ENCODE measurements around the gene LRMDA.
A peak's percentile ranks its signal among the peaks of the same experiment; 100 is the strongest.
"Not testable (repeated sequence)": the region's sequence is repeated elsewhere in the genome, so short reads cannot be mapped to it uniquely, and the experiment has no call there.

LRMDA gene

DNA sequence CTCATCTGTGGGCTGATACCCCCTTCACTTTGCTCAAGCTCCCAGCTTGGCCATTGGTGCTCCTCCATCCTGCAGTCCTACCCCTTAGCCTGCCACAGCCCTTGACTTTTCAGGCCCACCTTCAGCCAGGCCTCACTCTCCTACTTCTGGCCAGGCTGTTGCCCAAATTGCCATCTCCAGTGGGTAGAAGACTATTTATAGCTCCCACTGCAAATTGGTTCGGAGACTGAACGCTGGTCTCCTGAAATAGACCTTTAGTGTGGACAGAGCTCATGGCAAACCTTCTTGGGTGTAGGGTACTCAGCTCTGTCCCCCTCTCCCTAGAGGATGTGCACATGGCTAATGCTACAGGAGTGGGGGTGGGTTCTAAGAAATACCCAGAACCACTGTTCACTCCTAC lies 697.8 kb downstream of the LRMDA start:
- Histone ChIP-seq H3K36me3 (ENCODE audit: insufficient read depth, low read length) (no peaks in the 10 kb centered on the region), H3K4me3 (ENCODE audit: low read length) (no peak overlapping the region), H3K27ac (ENCODE audit: low read depth, low read length) (no peak overlapping the region), H3K4me1 (ENCODE audit: insufficient read depth, low read length) (peaks cover 12% of the 10 kb centered on the region), H3K27me3 (ENCODE audit: insufficient read depth, low read length) (no peaks in the 10 kb centered on the region), H3K9me3 (ENCODE audit: insufficient read depth, low read depth, low read length) (no peaks in the 10 kb centered on the region), H3K9ac (ENCODE audit: low read depth, low read length) (no peak overlapping the region)
- 98% methylated on average over 2 of the region's 2 CpGs for WGBS

DNA sequence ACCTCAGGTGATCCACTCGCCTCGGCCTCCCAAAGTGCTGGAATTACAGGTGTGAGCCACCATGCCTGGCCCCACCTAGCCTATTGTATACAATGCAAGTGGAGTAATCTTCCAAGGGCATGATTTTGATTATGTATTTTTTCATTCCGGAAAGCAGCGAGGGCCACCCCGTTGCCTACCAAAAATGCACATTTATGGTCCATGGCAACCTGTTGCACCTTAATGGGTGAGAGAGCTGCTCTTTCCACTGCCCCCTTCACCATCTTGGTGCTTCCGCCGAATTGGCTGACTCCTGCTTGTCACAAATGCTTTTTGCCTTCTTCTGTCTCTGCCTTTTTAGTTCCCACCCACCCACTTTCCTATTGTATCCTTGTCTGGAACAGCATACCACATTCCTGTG lies 699.5 kb downstream of the LRMDA start:
- H3K4me1 ChIP-seq (ENCODE audit: insufficient read depth, low read length), result peaks cover 12% of the 10 kb centered on the region
- H3K27me3 ChIP-seq (ENCODE audit: insufficient read depth, low read length), result no peaks in the 10 kb centered on the region
- WGBS, result 97% methylated on average over 7 of the region's 7 CpGs
- H3K4me3 ChIP-seq (ENCODE audit: low read length), result no peak overlapping the region
- H3K36me3 ChIP-seq (ENCODE audit: insufficient read depth, low read length), result no peaks in the 10 kb centered on the region
- H3K9ac ChIP-seq (ENCODE audit: low read depth, low read length), result no peak overlapping the region
- H3K27ac ChIP-seq (ENCODE audit: low read depth, low read length), result no peak overlapping the region
- H3K9me3 ChIP-seq (ENCODE audit: insufficient read depth, low read depth, low read length), result no peaks in the 10 kb centered on the region

DNA sequence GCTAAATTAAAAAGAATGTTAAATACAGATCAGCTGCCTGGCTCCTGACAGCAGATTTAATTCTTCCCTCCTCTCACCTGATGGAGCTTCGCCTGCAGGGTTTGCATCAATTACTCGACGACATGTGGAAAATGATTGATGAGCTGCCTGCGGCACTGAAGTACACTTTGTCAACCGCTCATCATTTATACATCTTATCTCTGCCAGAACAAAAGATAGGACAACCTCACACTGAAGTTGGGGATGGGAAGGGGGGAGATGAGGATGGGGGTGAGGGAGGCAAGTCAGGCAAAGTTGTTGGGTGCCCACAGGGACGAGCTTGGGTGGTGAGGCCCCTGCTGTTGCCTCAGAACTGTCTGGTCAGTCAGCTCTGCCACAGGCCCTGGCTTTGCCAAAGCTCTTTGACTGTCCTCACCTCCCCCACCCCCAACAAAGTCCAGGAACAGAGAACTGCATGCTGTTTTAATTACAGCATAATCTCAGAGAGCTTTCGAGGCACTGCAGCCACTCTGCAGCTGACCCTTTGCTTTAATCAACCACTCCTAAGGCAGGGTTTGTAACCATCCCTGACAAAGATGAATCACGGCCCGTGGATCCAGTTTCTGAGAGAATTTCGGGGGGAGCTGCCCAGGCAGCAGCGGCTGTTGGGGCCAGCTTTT lies 702.3 kb downstream of the LRMDA start:
- WGBS, result 88% methylated on average over 10 of the region's 11 CpGs
- Histone ChIP-seq H3K27ac (ENCODE audit: low read depth, low read length) (no peak overlapping the region), H3K4me1 (ENCODE audit: insufficient read depth, low read length) (peaks cover 3% of the 10 kb centered on the region; the same call in 1 of the 2 replicates), H3K4me3 (ENCODE audit: low read length) (no peak overlapping the region), H3K9ac (ENCODE audit: low read depth, low read length) (no peak overlapping the region), H3K36me3 (ENCODE audit: insufficient read depth, low read length) (no peaks in the 10 kb centered on the region), H3K9me3 (ENCODE audit: insufficient read depth, low read depth, low read length) (no peaks in the 10 kb centered on the region), H3K27me3 (ENCODE audit: insufficient read depth, low read length) (no peaks in the 10 kb centered on the region)

DNA sequence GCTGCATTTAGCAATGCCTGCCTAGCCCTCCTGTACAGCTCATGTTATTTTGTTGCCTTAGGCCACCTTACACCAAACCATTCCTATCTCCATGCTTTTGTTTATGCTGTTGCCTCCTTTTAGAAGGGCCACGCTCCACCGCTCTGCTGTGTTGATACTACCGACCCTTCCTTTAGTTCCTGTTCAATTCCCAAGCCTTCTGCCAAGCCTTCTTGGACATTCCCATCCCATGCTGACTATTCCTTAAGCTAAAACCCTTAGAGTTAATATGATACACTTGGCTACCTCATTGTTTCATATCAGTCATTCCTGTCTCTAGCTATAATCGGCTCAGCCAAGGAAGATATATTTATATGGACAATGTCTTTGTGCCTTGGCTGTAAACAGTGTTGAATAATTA lies 705.5 kb downstream of the LRMDA start:
- no peak overlapping the region for H3K9ac ChIP-seq (ENCODE audit: low read depth, low read length)
- H3K27ac ChIP-seq (ENCODE audit: low read depth, low read length), result no peak overlapping the region
- H3K9me3 ChIP-seq (ENCODE audit: insufficient read depth, low read depth, low read length), result no peaks in the 10 kb centered on the region
- H3K36me3 ChIP-seq (ENCODE audit: insufficient read depth, low read length), result no peaks in the 10 kb centered on the region
- H3K27me3 ChIP-seq (ENCODE audit: insufficient read depth, low read length), result no peaks in the 10 kb centered on the region
- WGBS, result 95% methylated on average over 4 of the region's 4 CpGs
- no peak overlapping the region for H3K4me3 ChIP-seq (ENCODE audit: low read length)
- peaks cover 3% of the 10 kb centered on the region; the same call in 1 of the 2 replicates for H3K4me1 ChIP-seq (ENCODE audit: insufficient read depth, low read length)

DNA sequence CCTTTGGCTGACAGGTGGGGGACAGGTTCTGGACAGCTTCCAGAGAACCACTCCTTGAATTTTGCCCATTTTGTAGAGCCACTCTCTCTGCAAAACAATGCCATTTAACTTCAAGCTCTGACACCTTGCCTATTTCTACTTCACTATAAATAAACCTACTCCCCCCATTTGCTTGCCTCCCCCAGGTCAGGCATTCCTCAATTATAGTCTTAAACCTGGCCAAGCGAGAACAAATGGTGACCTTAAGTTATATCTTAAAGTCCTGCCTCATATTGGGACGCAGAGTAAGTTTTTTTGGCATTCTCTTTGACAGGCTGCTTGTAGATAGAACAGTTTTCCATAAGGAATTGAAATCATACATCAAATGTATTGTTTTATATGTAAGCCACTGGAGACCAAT lies 706.9 kb downstream of the LRMDA start:
- H3K36me3 ChIP-seq (ENCODE audit: insufficient read depth, low read length), result no peaks in the 10 kb centered on the region
- H3K27me3 ChIP-seq (ENCODE audit: insufficient read depth, low read length), result no peaks in the 10 kb centered on the region
- no peak overlapping the region for H3K4me3 ChIP-seq (ENCODE audit: low read length)
- H3K4me1 ChIP-seq (ENCODE audit: insufficient read depth, low read length), result peaks cover 3% of the 10 kb centered on the region; the same call in 1 of the 2 replicates
- H3K9me3 ChIP-seq (ENCODE audit: insufficient read depth, low read depth, low read length), result no peaks in the 10 kb centered on the region
- H3K9ac ChIP-seq (ENCODE audit: low read depth, low read length), result no peak overlapping the region
- H3K27ac ChIP-seq (ENCODE audit: low read depth, low read length), result no peak overlapping the region
- WGBS, result 96% methylated on average over 2 of the region's 2 CpGs

DNA sequence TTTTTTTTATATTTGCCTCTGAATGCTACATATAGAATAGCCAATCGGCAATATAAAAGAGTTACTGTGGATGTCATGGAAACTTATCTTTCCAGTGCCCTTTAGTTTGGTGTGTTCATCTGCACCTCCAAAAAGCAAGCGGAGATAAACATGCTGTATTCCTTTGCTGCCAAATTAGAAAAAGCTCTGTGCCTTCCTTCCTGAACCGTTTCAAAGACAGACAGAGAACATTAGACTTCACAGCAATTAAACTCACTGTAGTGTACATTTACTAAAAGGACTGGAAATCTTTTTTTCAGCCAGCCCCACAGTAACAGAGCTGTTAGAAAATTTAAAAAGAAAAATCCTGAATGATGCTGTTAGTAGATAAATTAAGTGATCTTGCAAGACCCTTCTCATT lies 707.5 kb downstream of the LRMDA start:
- Histone ChIP-seq H3K9me3 (ENCODE audit: insufficient read depth, low read depth, low read length) (no peaks in the 10 kb centered on the region), H3K4me1 (ENCODE audit: insufficient read depth, low read length) (peaks cover 3% of the 10 kb centered on the region; the same call in 1 of the 2 replicates), H3K36me3 (ENCODE audit: insufficient read depth, low read length) (no peaks in the 10 kb centered on the region), H3K27ac (ENCODE audit: low read depth, low read length) (no peak overlapping the region), H3K9ac (ENCODE audit: low read depth, low read length) (no peak overlapping the region), H3K4me3 (ENCODE audit: low read length) (no peak overlapping the region), H3K27me3 (ENCODE audit: insufficient read depth, low read length) (no peaks in the 10 kb centered on the region)
- WGBS, result 91% methylated on average over 3 of the region's 3 CpGs

DNA sequence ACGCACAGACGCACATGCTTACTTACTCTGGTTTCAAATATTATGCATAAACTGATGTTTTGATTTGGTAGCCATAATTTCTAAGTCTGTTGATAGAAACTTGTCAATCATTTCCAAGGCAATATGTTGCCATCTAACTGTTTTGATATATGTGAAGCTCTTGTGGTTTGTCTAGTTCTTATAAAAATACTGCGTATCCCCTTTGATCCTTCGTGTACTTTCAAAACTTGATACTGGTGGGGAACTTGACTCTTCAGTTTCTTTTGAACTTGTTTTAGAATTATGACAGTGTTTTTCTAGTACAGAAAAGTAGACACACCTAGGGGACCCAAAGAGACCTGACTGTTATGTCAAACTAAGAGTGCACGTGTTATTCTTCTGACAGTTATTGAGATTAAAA lies 708.0 kb downstream of the LRMDA start:
- H3K4me3 ChIP-seq (ENCODE audit: low read length), result no peak overlapping the region
- no peaks in the 10 kb centered on the region for H3K36me3 ChIP-seq (ENCODE audit: insufficient read depth, low read length)
- 92% methylated on average over 3 of the region's 5 CpGs for WGBS
- H3K9me3 ChIP-seq (ENCODE audit: insufficient read depth, low read depth, low read length), result no peaks in the 10 kb centered on the region
- no peaks in the 10 kb centered on the region for H3K4me1 ChIP-seq (ENCODE audit: insufficient read depth, low read length)
- no peaks in the 10 kb centered on the region for H3K27me3 ChIP-seq (ENCODE audit: insufficient read depth, low read length)
- H3K27ac ChIP-seq (ENCODE audit: low read depth, low read length), result no peak overlapping the region
- no peak overlapping the region for H3K9ac ChIP-seq (ENCODE audit: low read depth, low read length)

DNA sequence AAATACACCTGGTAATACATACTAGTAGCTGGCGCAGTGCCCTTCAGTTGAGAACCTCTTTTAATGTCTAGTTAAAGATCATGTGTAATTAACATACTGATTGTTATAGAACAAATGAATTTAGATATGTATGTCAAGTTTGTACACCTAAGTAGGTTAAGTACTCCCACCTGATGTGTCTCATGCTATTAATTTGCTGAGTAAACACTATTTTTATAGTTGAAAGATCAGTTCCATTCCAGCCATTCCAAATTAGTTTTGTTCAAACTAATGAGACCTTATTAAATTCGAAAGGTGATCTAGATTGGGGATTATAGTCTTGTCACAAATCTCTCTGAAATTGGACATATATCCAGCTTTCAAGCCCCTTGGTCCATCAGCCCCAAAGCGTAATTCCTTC lies 710.0 kb downstream of the LRMDA start:
- no peaks in the 10 kb centered on the region for H3K36me3 ChIP-seq (ENCODE audit: insufficient read depth, low read length)
- no peak overlapping the region for H3K27ac ChIP-seq (ENCODE audit: low read depth, low read length)
- no peak overlapping the region for H3K4me3 ChIP-seq (ENCODE audit: low read length)
- H3K4me1 ChIP-seq (ENCODE audit: insufficient read depth, low read length), result no peaks in the 10 kb centered on the region
- H3K27me3 ChIP-seq (ENCODE audit: insufficient read depth, low read length), result no peaks in the 10 kb centered on the region
- no peak overlapping the region for H3K9ac ChIP-seq (ENCODE audit: low read depth, low read length)
- WGBS, result 93% methylated on average over 2 of the region's 3 CpGs
- no peaks in the 10 kb centered on the region for H3K9me3 ChIP-seq (ENCODE audit: insufficient read depth, low read depth, low read length)

DNA sequence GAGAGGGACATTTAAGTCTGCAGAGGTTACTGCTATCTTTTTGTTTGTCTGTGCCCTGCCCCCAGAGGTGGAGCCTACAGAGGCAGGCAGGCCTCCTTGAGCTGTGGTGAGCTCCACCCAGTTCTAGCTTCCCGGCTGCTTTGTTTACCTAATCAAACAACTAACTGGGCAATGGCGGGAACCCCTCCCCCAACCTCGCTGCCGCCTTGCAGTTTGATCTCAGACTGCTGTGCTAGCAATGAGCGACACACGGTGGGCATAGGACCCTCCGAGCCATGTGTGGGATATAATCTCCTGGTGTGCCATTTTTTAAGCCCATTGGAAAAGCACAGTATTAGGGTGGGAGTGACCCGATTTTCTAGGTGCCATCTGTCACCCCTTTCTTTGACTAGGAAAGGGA lies 716.8 kb downstream of the LRMDA start:
- H3K36me3 ChIP-seq (ENCODE audit: insufficient read depth, low read length), result not testable (repeated sequence)
- 90% methylated on average over 8 of the region's 8 CpGs for WGBS

DNA sequence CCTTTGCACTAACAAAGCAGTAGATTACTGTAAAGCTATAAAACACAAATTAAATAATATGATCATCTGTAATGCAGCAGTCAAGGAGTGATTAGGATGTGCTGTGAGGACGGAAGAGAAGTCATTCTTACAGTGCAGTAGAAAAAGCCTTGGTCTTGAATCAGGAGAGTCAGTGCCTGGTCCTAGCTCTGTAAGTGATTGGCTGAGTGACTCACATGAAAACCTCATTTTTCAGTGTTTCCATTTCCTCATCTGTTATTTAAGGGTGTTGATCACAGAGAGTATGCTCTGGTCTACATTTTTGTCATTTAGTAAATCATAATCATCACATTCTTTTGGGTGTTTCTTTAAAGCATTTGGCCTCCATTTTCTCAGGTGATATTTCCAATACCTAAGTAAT lies 717.8 kb downstream of the LRMDA start:
- Histone ChIP-seq H3K27me3 (ENCODE audit: insufficient read depth, low read length) (no peaks in the 10 kb centered on the region), H3K27ac (ENCODE audit: low read depth, low read length) (peak overlapping the region; percentile 89), H3K36me3 (ENCODE audit: insufficient read depth, low read length) (peaks cover 6% of the 10 kb centered on the region; the same call in 1 of the 2 replicates), H3K4me1 (ENCODE audit: insufficient read depth, low read length) (peaks cover 30% of the 10 kb centered on the region), H3K9me3 (ENCODE audit: insufficient read depth, low read depth, low read length) (peaks cover 29% of the 10 kb centered on the region), H3K4me3 (ENCODE audit: low read length) (no peak overlapping the region), H3K9ac (ENCODE audit: low read depth, low read length) (no peak overlapping the region)
- 80% methylated on average over 1 of the region's 1 CpG for WGBS

More for the DNA sequence above, 716.8 kb downstream of the LRMDA start:
- Histone ChIP-seq H3K9me3 (ENCODE audit: insufficient read depth, low read depth, low read length) (peaks cover 19% of the 10 kb centered on the region), H3K4me1 (ENCODE audit: insufficient read depth, low read length) (peaks cover 30% of the 10 kb centered on the region)
- not testable (repeated sequence) for H3K27me3 ChIP-seq (ENCODE audit: insufficient read depth, low read length); H3K27ac ChIP-seq (ENCODE audit: low read depth, low read length); H3K4me3 ChIP-seq (ENCODE audit: low read length); H3K9ac ChIP-seq (ENCODE audit: low read depth, low read length)

DNA sequence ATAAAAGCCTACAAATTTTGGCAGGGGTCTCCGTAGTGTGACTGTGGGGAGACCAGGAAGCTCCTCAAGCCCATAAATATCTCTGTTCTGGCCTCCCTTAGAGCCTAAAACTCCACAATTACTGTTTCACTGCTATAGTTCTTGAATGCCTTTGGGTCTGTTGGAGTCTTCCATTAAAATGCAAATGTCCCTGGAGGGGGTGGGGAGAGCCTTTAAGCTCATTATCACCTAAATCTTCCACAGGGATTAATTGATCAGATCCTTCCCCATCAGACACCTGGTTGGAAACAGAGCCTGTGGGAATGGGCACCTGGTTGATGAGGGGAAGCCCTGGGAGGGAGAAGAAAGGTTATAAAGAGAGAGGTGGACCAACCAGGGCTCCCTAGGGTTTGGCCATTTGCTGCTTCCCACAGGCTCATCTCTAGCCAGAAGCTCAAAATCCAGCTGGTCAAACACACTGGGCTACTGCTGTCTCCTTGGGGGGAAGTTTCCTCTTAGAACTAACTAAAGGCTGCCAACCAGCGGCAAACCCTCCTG lies 718.2 kb downstream of the LRMDA start:
- Histone ChIP-seq H3K36me3 (ENCODE audit: insufficient read depth, low read length) (peaks cover 6% of the 10 kb centered on the region; the same call in 1 of the 2 replicates), H3K4me3 (ENCODE audit: low read length) (no peak overlapping the region), H3K9me3 (ENCODE audit: insufficient read depth, low read depth, low read length) (peaks cover 33% of the 10 kb centered on the region), H3K4me1 (ENCODE audit: insufficient read depth, low read length) (peaks cover 30% of the 10 kb centered on the region), H3K27me3 (ENCODE audit: insufficient read depth, low read length) (no peaks in the 10 kb centered on the region), H3K27ac (ENCODE audit: low read depth, low read length) (peak overlapping the region; percentile 89), H3K9ac (ENCODE audit: low read depth, low read length) (peak overlapping the region; percentile 64)
- WGBS, result 35% methylated on average over 1 of the region's 2 CpGs
